ENCODE data around the gene ZDHHC14.
A peak's percentile ranks its signal among the peaks of the same experiment; 100 is the strongest.

ZDHHC14 gene

DNA sequence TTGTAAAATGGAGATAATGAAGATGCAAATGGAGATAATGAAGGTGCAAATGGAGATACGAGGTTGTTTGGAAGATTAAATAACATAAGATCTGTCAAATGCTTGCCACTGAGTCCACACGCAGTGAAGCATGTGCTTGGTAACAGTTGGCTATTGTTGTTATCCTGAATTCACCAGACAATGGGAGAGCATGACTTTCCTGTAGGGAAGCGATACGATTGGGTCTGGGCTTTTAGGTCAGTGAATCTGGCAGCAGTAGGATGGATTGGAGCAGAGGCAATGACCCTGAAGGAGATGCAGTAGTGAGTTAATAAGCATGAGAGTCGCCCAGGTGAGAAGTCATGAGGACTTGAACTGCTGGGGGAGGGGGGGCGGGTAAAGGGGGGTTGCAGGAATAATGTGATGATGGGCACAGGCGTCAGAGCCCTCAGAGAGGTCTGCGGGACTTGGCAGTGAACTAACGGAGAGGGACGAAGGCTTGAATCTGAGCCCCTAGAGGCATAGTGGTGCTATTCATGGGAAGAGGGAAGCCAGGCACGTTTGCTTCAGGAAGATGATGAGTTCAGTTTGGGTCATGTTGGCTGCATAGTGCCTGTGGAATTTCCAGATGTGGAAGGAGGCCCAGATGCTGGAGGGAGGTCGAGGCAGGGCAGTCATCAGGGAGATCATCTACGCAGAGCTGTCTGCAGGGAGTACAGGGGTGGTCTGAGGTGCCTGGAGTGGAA, 55.4 kb downstream of the ZDHHC14 start:
- Histone ChIP-seq H3K4me2 (no peak overlapping the region), H3K36me3 (no peaks in the 10 kb centered on the region), H3K4me1 (no peaks in the 10 kb centered on the region), H3K4me3 (no peak overlapping the region), H3K9me3 (no peaks in the 10 kb centered on the region), H4K20me1 (no peaks in the 10 kb centered on the region), H3K9ac (no peak overlapping the region), H3K27ac (no peak overlapping the region), H3K27me3 (no peaks in the 10 kb centered on the region)
- no peak for TF ChIP-seq Cebpa-rat (IDR thresholded peaks at IDR 0.05)

DNA sequence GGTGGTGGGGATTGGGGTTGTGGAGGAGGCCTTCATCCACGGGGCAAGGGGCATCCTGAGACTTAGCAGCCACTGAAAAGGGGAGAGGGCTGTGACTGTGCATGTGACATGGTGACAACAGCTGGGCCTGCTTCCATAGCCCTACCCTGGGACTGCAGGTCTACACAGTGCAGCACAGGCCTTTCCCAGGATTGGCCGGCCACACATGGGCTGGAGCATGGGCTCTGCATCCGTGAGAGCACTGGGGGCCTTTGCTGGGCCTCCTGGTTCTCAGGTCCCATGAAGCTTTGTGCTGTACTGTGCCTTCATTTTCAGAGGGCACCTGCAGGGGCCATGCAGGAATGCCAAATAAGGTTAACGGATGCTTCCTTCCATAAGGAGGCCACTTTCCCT, 56.0 kb downstream of the ZDHHC14 start:
- no peaks in the 10 kb centered on the region for H3K4me1 ChIP-seq
- no peaks in the 10 kb centered on the region for H3K27me3 ChIP-seq
- no peaks in the 10 kb centered on the region for H3K36me3 ChIP-seq
- no peak overlapping the region for H3K27ac ChIP-seq
- H3K4me2 ChIP-seq = no peak overlapping the region
- no peak overlapping the region for H3K9ac ChIP-seq
- no peaks in the 10 kb centered on the region for H4K20me1 ChIP-seq
- TF ChIP-seq Cebpa-rat (IDR thresholded peaks at IDR 0.05) = no peak
- no peaks in the 10 kb centered on the region for H3K9me3 ChIP-seq
- no peak overlapping the region for H3K4me3 ChIP-seq

DNA sequence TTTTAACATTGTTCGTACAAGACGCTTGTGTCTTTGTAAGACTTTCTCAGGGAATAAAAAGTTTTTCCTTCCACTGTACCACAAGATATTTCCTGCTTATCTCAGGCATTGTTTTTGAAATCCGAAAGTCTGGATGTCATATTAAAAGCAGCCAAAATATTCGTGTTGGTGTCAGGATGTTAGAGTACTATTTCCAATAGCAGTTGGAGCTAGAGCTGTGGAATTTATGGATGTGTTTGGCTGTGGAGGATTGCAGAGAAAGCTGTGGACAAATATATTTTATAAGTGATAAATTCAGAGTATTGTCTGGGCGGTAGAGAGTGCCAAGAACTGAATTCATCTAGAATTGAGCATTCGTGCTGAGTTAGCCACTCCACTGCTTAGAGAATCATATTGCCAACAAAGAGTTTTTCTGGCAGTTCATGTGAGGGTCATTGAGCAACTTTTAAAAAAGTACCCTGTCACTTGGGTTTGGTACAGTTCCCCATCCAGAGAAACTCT, 57.7 kb downstream of the ZDHHC14 start:
- Histone ChIP-seq H3K27ac (no peak overlapping the region), H3K4me3 (no peak overlapping the region), H4K20me1 (no peaks in the 10 kb centered on the region), H3K4me1 (no peaks in the 10 kb centered on the region), H3K9me3 (no peaks in the 10 kb centered on the region), H3K9ac (no peak overlapping the region), H3K27me3 (no peaks in the 10 kb centered on the region), H3K36me3 (no peaks in the 10 kb centered on the region), H3K4me2 (no peak overlapping the region)
- no peak for TF ChIP-seq Cebpa-rat (IDR thresholded peaks at IDR 0.05)

DNA sequence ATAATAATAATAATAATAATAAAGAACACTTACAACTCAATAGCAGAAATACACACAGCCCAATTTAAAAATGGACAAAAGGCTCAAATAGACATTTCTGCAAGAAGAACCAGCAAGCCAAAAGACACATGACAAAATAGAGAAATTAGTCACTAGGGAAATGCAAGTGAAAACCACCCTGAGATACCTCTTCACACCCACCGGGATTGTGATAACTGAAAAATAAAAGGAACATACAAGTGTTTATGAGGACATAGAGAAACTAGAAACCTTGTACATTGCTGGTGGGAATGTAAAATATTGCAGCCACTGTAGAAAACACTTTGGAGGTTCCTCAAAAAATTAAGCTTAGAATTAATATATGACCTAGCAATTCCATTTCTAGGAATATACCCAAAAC, 59.2 kb downstream of the ZDHHC14 start:
- H3K27me3 ChIP-seq = no peaks in the 10 kb centered on the region
- H3K36me3 ChIP-seq = no peaks in the 10 kb centered on the region
- no peak overlapping the region for H3K4me3 ChIP-seq
- no peaks in the 10 kb centered on the region for H3K9me3 ChIP-seq
- H3K9ac ChIP-seq = no peak overlapping the region
- H4K20me1 ChIP-seq = no peaks in the 10 kb centered on the region
- H3K4me2 ChIP-seq = no peak overlapping the region
- H3K27ac ChIP-seq = no peak overlapping the region
- peaks cover 7% of the 10 kb centered on the region for H3K4me1 ChIP-seq
- TF ChIP-seq Cebpa-rat (IDR thresholded peaks at IDR 0.05) = no peak

DNA sequence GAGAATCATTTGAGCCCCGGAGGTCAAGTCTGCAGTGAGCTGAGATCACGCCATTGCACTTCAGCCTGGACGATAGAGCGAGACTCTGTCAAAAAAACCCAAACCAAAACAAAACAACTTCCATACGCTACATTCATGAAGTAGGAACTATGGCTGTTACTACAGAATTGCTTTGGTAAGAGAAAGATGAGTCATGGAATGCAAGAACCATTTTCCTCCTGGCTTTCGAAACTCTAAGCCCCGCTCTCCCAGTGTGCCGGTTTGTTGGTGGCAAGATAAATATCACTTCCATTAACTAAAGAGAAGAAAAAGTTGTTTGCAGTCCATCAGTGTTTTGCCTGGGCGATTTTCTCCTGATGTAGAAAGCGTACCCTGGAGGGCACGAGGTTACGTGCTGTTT, 61.3 kb downstream of the ZDHHC14 start:
- no peak for TF ChIP-seq Cebpa-rat (IDR thresholded peaks at IDR 0.05)
- Histone ChIP-seq H3K4me3 (no peak overlapping the region), H3K9me3 (no peaks in the 10 kb centered on the region), H3K4me1 (peaks cover 14% of the 10 kb centered on the region), H3K27me3 (no peaks in the 10 kb centered on the region), H3K27ac (no peak overlapping the region), H3K9ac (no peak overlapping the region), H3K4me2 (no peak overlapping the region), H3K36me3 (no peaks in the 10 kb centered on the region), H4K20me1 (no peaks in the 10 kb centered on the region)

DNA sequence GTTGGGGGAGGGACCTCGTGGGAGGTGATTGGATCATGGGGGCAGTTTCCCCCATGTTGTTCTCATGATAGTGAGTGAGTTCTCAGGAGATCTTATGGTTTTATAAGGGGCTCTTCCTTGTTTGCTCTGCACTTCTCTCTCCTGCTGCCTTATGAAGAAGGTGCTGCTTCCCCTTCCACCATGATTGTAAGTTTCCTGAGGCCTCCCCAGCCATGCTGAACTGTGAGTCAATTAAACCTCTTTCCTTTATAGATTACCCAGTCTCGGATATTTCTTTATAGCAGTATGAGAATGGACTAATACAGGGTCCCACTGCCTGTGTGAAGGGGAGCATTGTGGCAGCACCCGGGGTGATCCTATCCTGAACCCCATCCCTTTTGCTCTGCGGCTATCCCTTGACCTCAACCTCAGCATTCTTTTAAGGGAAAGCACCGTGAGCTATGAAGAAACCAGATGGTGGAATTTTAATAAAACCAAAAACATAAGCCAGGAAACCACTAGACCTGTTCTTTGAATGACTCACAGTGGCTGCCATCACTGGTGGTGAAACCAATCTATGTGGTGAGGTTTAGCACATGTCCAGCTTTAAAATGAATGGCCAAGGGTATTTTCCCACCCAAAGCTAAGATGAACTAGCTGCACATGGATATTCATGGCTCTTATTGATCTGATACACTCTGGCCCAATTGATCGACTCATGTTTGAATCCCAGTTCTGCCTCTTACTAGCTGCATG, 62.2 kb downstream of the ZDHHC14 start:
- no peak overlapping the region for H3K4me2 ChIP-seq
- no peak for TF ChIP-seq Cebpa-rat (IDR thresholded peaks at IDR 0.05)

DNA sequence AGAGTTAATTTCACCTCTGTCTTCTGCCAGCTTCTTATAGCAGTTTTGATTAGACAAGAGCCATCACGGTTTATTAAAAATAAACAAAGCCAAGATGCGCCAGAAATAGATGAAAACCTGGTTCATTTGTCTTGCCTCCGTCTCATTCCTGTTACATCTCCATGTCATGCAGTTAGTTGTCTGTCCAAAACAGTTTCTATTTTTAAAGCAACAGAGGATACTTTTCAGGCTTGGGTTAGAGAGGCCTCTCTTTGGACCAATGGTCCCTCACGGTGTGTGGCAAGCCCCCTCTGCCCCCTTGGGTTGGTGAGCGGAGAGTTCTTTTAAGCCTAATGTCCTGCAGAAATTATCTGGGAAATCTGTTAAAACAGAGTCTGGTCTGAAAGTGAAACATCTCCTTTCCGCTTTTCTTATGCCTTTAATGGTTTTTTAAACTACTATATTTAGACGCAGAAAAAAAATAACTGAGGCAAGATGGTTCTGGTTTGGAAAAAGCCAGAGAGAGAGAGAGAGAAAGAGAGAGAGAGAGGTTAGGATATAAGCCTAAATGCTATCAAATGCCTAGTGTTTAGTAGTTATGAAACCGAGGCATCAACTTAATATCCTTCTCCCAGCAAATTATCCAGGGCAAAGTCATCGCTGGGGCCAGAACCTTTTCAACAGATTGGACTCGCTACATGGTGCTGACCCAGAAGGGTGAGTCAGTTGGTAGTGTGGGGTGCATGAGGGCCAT, 64.5 kb downstream of the ZDHHC14 start:
- Histone ChIP-seq H3K9ac (no peak overlapping the region), H3K4me3 (no peak overlapping the region), H3K27me3 (no peaks in the 10 kb centered on the region), H3K4me2 (peak overlapping the region; percentile 73), H3K4me1 (peaks cover 14% of the 10 kb centered on the region), H4K20me1 (no peaks in the 10 kb centered on the region), H3K9me3 (no peaks in the 10 kb centered on the region), H3K36me3 (no peaks in the 10 kb centered on the region), H3K27ac (no peak overlapping the region)
- TF ChIP-seq Cebpa-rat (IDR thresholded peaks at IDR 0.05) = no peak

More for the DNA sequence above, 62.2 kb downstream of the ZDHHC14 start:
- Histone ChIP-seq H3K4me1 (peaks cover 14% of the 10 kb centered on the region), H3K27me3 (no peaks in the 10 kb centered on the region), H3K9ac (no peak overlapping the region), H3K9me3 (no peaks in the 10 kb centered on the region), H4K20me1 (no peaks in the 10 kb centered on the region), H3K27ac (no peak overlapping the region), H3K4me3 (no peak overlapping the region), H3K36me3 (no peaks in the 10 kb centered on the region)

DNA sequence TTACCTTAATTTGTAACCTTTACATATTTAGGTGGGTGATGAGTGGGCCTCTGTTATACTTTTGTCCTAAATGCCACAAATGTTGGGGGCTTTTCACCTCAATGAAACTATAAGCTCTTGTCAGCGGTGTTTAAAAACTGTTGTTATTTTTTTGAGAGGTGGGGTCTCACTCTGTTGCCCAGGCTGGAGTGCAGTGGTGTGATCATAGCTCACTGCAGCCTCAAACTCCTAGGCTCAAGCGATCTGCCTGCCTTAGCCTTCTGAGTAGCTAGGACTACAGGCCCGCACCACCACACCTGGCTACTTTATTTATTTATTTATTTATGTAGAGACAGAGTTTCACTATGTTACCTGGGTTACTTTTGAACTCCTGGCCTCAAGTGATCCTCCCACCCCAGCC, 66.7 kb downstream of the ZDHHC14 start:
- no peak for TF ChIP-seq Cebpa-rat (IDR thresholded peaks at IDR 0.05)

DNA sequence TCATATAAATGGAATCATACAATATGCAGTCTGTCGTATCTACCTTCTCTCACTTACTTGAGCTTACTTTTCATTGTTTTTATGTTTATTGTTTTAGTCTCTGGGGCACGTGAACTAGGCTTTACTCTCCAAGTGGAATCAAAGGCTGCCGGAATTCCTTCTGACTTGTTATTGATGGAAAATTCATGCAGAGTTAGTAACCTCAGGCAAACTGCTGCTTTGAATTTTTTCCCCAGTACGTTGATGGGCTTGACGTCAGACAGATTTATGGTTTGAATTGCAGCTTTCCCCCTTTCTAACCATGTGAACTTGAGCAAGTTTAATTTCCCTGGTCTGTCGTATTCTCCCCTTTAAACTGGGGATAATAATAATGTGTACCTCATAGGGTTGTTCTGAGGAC, 68.6 kb downstream of the ZDHHC14 start:
- Histone ChIP-seq H3K27me3 (no peaks in the 10 kb centered on the region), H3K27ac (no peak overlapping the region), H3K9me3 (no peaks in the 10 kb centered on the region), H3K4me2 (no peak overlapping the region), H4K20me1 (no peaks in the 10 kb centered on the region), H3K4me1 (peaks cover 13% of the 10 kb centered on the region), H3K9ac (no peak overlapping the region), H3K36me3 (no peaks in the 10 kb centered on the region), H3K4me3 (no peak overlapping the region)
- no peak for TF ChIP-seq Cebpa-rat (IDR thresholded peaks at IDR 0.05)

More for the DNA sequence above, 66.7 kb downstream of the ZDHHC14 start:
- Histone ChIP-seq H4K20me1 (no peaks in the 10 kb centered on the region), H3K4me3 (no peak overlapping the region), H3K27me3 (no peaks in the 10 kb centered on the region), H3K27ac (no peak overlapping the region), H3K4me1 (peaks cover 14% of the 10 kb centered on the region), H3K36me3 (no peaks in the 10 kb centered on the region), H3K9me3 (no peaks in the 10 kb centered on the region), H3K4me2 (no peak overlapping the region), H3K9ac (no peak overlapping the region)
